H9 (cell line): Measurements from ENCODE around the gene TRIM26. TPM values are rescaled to one million over a fixed set of nuclear protein-coding genes. Genes with fewer than 3 reads are reported as not detected.

ENCODE experiments used
- DNase-seq: peaks from one replicate; pipeline ENCODE4 v3.0.0-alpha.2; 2017
- H2AFZ ChIP-seq: one replicate; pipeline ENCODE4 v1.6.1; 2013; ENCODE audit warnings: mild to moderate bottlenecking, low read length, control low read depth, moderate library complexity
- H2AK5ac ChIP-seq: 2 replicates; pipeline ENCODE4 v1.6.1; 2013; ENCODE audit warnings: low read length, control low read depth, mixed read lengths; ENCODE audit not compliant: insufficient read length
- H2BK120ac ChIP-seq: one replicate; pipeline ENCODE4 v1.6.1; 2013; ENCODE audit warnings: low read depth, mild to moderate bottlenecking, low read length, control low read depth, inconsistent platforms; ENCODE audit not compliant: poor library complexity, severe bottlenecking
- H2BK12ac ChIP-seq: 2 replicates; pipeline ENCODE4 v1.6.1; 2013; ENCODE audit warnings: low read length, control low read depth, mixed read lengths, low read depth; ENCODE audit not compliant: insufficient read length
- H2BK15ac ChIP-seq: 2 replicates; pipeline ENCODE4 v1.6.1; 2013; ENCODE audit warnings: low read depth, low read length, control low read depth
- H2BK20ac ChIP-seq: one replicate; pipeline ENCODE4 v1.6.1; 2013; ENCODE audit warnings: low read depth, mild to moderate bottlenecking, low read length, control low read depth, inconsistent platforms; ENCODE audit not compliant: poor library complexity, severe bottlenecking
- H2BK5ac ChIP-seq: 2 replicates; pipeline ENCODE4 v1.6.1; 2013; ENCODE audit warnings: low read length, control low read depth, mixed read lengths; ENCODE audit not compliant: insufficient read length
- H3K14ac ChIP-seq: 2 replicates; pipeline ENCODE4 v1.6.1; 2013; ENCODE audit warnings: low read length, control low read depth; ENCODE audit not compliant: insufficient read depth
- H3K18ac ChIP-seq: 2 replicates; pipeline ENCODE4 v1.6.1; 2013; ENCODE audit warnings: low read depth, mild to moderate bottlenecking, mixed read lengths, low read length, control low read depth; ENCODE audit not compliant: insufficient read length
- H3K23ac ChIP-seq: 2 replicates; pipeline ENCODE4 v1.6.1; 2013; ENCODE audit warnings: low read length, control low read depth, mixed read lengths, low read depth; ENCODE audit not compliant: insufficient read length
- H3K23me2 ChIP-seq: 2 replicates; pipeline ENCODE4 v1.6.1; 2013; ENCODE audit warnings: low read depth, mild to moderate bottlenecking, mixed read lengths, low read length, control low read depth; ENCODE audit not compliant: insufficient read length, poor library complexity, severe bottlenecking
- H3K27ac ChIP-seq: 2 replicates; pipeline ENCODE4 v1.5.1; 2013; ENCODE audit warnings: low read length, control low read depth, mixed read lengths, low read depth; ENCODE audit not compliant: insufficient read length
- H3K27me3 ChIP-seq: 2 replicates; pipeline ENCODE4 v1.6.1; 2013; ENCODE audit warnings: low read length, control low read depth, inconsistent platforms; ENCODE audit not compliant: insufficient read depth
- H3K4ac ChIP-seq: 2 replicates; pipeline ENCODE4 v1.6.1; 2013; ENCODE audit warnings: low read depth, mild to moderate bottlenecking, control low read depth, inconsistent platforms, low read length, moderate library complexity
- H3K4me1 ChIP-seq: 2 replicates; pipeline ENCODE4 v1.6.1; 2013; ENCODE audit warnings: low read length, control low read depth, inconsistent platforms; ENCODE audit not compliant: insufficient read depth
- H3K4me2 ChIP-seq: 2 replicates; pipeline ENCODE4 v1.6.1; 2013; ENCODE audit warnings: low read length, control low read depth, mixed read lengths; ENCODE audit not compliant: insufficient read length, insufficient read depth
- H3K56ac ChIP-seq: 2 replicates; pipeline ENCODE4 v1.6.1; 2013; ENCODE audit warnings: low read depth, mild to moderate bottlenecking, mixed read lengths, low read length, control low read depth; ENCODE audit not compliant: insufficient read length
- H3K79me1 ChIP-seq: 2 replicates; pipeline ENCODE4 v1.6.1; 2013; ENCODE audit warnings: low read depth, mild to moderate bottlenecking, moderate library complexity, low read length, control low read depth, inconsistent platforms; ENCODE audit not compliant: insufficient read depth, poor library complexity, severe bottlenecking
- H3K79me2 ChIP-seq: 2 replicates; pipeline ENCODE4 v1.6.1; 2013; ENCODE audit warnings: low read length, control low read depth, inconsistent platforms; ENCODE audit not compliant: insufficient read depth
- H3K9ac ChIP-seq: 2 replicates; pipeline ENCODE4 v1.6.1; 2013; ENCODE audit warnings: low read length, control low read depth, mixed read lengths; ENCODE audit not compliant: insufficient read length; ENCODE audit errors: extremely low read depth
- H3K9me3 ChIP-seq: one replicate; pipeline ENCODE4 v1.6.1; 2013; ENCODE audit warnings: low read depth, low read length, inconsistent platforms; ENCODE audit not compliant: control insufficient read depth
- H3T11ph ChIP-seq: one replicate; pipeline ENCODE4 v1.6.1; 2013; ENCODE audit warnings: mild to moderate bottlenecking, low read length, control low read depth, inconsistent platforms
- H4K20me1 ChIP-seq: one replicate; pipeline ENCODE4 v1.6.1; 2013; ENCODE audit not compliant: control insufficient read depth, insufficient read length, insufficient read depth
- H4K5ac ChIP-seq: 2 replicates; pipeline ENCODE4 v1.6.1; 2013; ENCODE audit warnings: low read depth, mild to moderate bottlenecking, mixed read lengths, low read length, control low read depth; ENCODE audit not compliant: insufficient read length
- H4K8ac ChIP-seq: replicated peaks from 2 replicates; pipeline ENCODE4 v1.6.1; 2013; ENCODE audit warnings: low read length, control low read depth, mixed read lengths, low read depth; ENCODE audit not compliant: insufficient read length
- H4K91ac ChIP-seq: 2 replicates; pipeline ENCODE4 v1.6.1; 2013; ENCODE audit warnings: low read depth, mild to moderate bottlenecking, moderate library complexity, mixed read lengths, low read length, control low read depth; ENCODE audit not compliant: insufficient read length
- H3K27ac Mint-ChIP-seq, 3 experiments: 2 replicates in 2 of 3; 3 replicates in 1 of 3; pipeline ENCODE4 v1.8.0; 2020 to 2021; ENCODE audit warnings: mixed read lengths in 3 of 3, mild to moderate bottlenecking in 1 of 3, moderate library complexity in 1 of 3
- H3K27me3 Mint-ChIP-seq: 2 replicates; pipeline ENCODE4 v1.8.0; 2021; ENCODE audit warnings: low read depth, mild to moderate bottlenecking, moderate library complexity, mixed read lengths
- H3K36me3 Mint-ChIP-seq, 3 experiments: 2 replicates in 2 of 3; 3 replicates in 1 of 3; pipeline ENCODE4 v1.8.0; 2020 to 2021; ENCODE audit warnings: low read depth in 3 of 3, mixed read lengths in 3 of 3; ENCODE audit not compliant: insufficient read depth in 1 of 3
- H3K4me1 Mint-ChIP-seq, 2 experiments: 2 replicates each; pipeline ENCODE4 v1.8.0; 2020; ENCODE audit warnings: mixed read lengths in 2 of 2
- H3K4me3 Mint-ChIP-seq, 2 experiments: 2 replicates in 1 of 2; 3 replicates in 1 of 2; pipeline ENCODE4 v1.8.0; 2020 to 2021; ENCODE audit warnings: mild to moderate bottlenecking in 2 of 2, mixed read lengths in 2 of 2, moderate library complexity in 1 of 2
- H3K9me3 Mint-ChIP-seq, 2 experiments: 2 replicates in 1 of 2; 3 replicates in 1 of 2; pipeline ENCODE4 v1.8.0; 2020; ENCODE audit warnings: mild to moderate bottlenecking in 2 of 2, mixed read lengths in 2 of 2, moderate library complexity in 1 of 2
- CTCF ChIP-seq: fragments of 200-600 bp; sonication (generic); conservative IDR thresholded peaks from 3 replicates; pipeline ENCODE4 v1.8.0; 2021; ENCODE audit warnings: antibody characterized with exemption, mild to moderate bottlenecking
- WGBS: extraction: QIAGEN DNeasy Blood & Tissue Kit; methylation state at CpG from one replicate; pipeline ENCODE4 v1.1.7; 2013; ENCODE audit warnings: missing lambda C conversion rate, low lambda C conversion rate, mixed read lengths; ENCODE audit not compliant: insufficient read length; ENCODE audit errors: extremely low coverage; 5-methylcytosine and 5-hydroxymethylcytosine counted together
- total RNA-seq: library from RNA; stranded (reverse); gene quantifications from 2 replicates; pipeline ENCODE4 v1.2.1, GENCODE V29; 2021

Gene TRIM26
- total RNA-seq, 1 experiment from 2014 or later, result 35.8 TPM

DNA sequence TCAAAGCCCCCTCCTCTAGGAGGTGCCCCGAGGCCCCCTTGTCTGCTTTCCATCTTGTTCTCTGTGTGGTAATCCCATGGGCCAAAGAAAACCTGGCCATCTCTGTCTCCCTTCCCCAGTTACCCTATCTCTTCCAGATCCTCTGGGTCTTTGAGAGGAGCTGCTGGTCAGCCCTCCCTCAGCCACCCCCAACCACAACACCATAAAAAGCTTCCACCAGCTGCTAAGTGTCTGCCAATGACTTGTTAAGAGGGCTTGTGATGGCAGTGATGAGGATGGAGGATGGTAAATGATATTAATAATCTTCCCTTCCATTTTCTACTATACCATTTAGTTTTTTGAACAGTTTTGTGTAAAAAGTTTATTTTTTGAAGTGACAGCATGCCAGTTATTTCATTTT is 17.3 kb downstream of the TRIM26 start:
- Histone ChIP-seq H3K9ac (no peak overlapping the region), H3K79me1 (no peaks in the 10 kb centered on the region), H3K4me1 (no peaks in the 10 kb centered on the region), H2BK5ac (no peak overlapping the region), H3K23ac (no peak overlapping the region), H3T11ph (no peak overlapping the region), H2AFZ (no peak overlapping the region), H4K5ac (no peak overlapping the region), H3K4ac (no peak overlapping the region), H3K4me2 (no peak overlapping the region), H3K27me3 (no peaks in the 10 kb centered on the region), H2BK120ac (no peak overlapping the region), H3K27ac (no peak overlapping the region), H2AK5ac (no peak overlapping the region), H2BK12ac (no peak overlapping the region), H3K79me2 (no peaks in the 10 kb centered on the region), H3K9me3 (no peaks in the 10 kb centered on the region), H4K8ac (no peak overlapping the region), H3K14ac (no peak overlapping the region), H4K20me1 (no peaks in the 10 kb centered on the region), H3K23me2 (no peaks in the 10 kb centered on the region), H3K18ac (no peak overlapping the region), H2BK15ac (no peak overlapping the region), H3K56ac (no peak overlapping the region), H4K91ac (no peak overlapping the region), H2BK20ac (no peak overlapping the region)
- Mint-ChIP-seq H3K27ac (no peak overlapping the region), H3K9me3 (no peaks in the 10 kb centered on the region), H3K27me3 (no peaks in the 10 kb centered on the region), H3K36me3 (peaks cover 17 to 78% (median 53%) of the 10 kb centered on the region in 3 experiments; a peak in 6 of 7 replicates), H3K4me3 (no peak overlapping the region), H3K4me1 (peaks cover 3 to 5% of the 10 kb centered on the region in 2 experiments; a peak in 3 of 4 replicates)
- no peak for TF ChIP-seq CTCF
- no peak for DNase-seq
- WGBS, result no CpG with 5 or more reads among the region's 1 CpG
